Mesothelial cell of epicardium (in vitro differentiated cells): ENCODE results near the gene PDLIM1. TPM values are rescaled to one million over a fixed set of nuclear protein-coding genes. Genes with fewer than 3 reads are reported as not detected.
"Not testable (repeated sequence)": the region's sequence is repeated elsewhere in the genome, so short reads cannot be mapped to it uniquely, and the experiment has no call there.

Experiments used
- DNase-seq, 2 experiments: peaks; one replicate each; pipeline ENCODE4 v3.0.0; 2021; ENCODE audit warnings: low spot score in 2 of 2; ENCODE audit not compliant: unreplicated experiment in 2 of 2
- H3K27ac Mint-ChIP-seq: 2 replicates; pipeline ENCODE4 v1.8.0; 2021; ENCODE audit warnings: mixed read lengths
- H3K27me3 Mint-ChIP-seq: 2 replicates; pipeline ENCODE4 v1.8.0; 2021; ENCODE audit warnings: low read depth, mixed read lengths
- H3K36me3 Mint-ChIP-seq: 2 replicates; pipeline ENCODE4 v1.8.0; 2021; ENCODE audit warnings: mixed read lengths
- H3K4me1 Mint-ChIP-seq: 2 replicates; pipeline ENCODE4 v1.8.0; 2021; ENCODE audit warnings: mixed read lengths
- H3K4me3 Mint-ChIP-seq: 2 replicates; pipeline ENCODE4 v1.8.0; 2021; ENCODE audit warnings: mild to moderate bottlenecking, moderate library complexity, mixed read lengths
- H3K9me3 Mint-ChIP-seq: 2 replicates; pipeline ENCODE4 v1.8.0; 2021; ENCODE audit warnings: mixed read lengths
- CTCF ChIP-seq: fragments of 200-600 bp; sonication (generic); IDR thresholded peaks from one replicate; pipeline ENCODE4 v1.5.0; 2021; ENCODE audit warnings: antibody characterized with exemption; ENCODE audit not compliant: unreplicated experiment
- total RNA-seq: library from RNA; stranded (reverse); gene quantifications from 3 replicates; pipeline ENCODE4 v1.2.1, GENCODE V29; 2021

PDLIM1 gene
- total RNA-seq, 1 donor from 2014 or later, result 121 TPM

DNA sequence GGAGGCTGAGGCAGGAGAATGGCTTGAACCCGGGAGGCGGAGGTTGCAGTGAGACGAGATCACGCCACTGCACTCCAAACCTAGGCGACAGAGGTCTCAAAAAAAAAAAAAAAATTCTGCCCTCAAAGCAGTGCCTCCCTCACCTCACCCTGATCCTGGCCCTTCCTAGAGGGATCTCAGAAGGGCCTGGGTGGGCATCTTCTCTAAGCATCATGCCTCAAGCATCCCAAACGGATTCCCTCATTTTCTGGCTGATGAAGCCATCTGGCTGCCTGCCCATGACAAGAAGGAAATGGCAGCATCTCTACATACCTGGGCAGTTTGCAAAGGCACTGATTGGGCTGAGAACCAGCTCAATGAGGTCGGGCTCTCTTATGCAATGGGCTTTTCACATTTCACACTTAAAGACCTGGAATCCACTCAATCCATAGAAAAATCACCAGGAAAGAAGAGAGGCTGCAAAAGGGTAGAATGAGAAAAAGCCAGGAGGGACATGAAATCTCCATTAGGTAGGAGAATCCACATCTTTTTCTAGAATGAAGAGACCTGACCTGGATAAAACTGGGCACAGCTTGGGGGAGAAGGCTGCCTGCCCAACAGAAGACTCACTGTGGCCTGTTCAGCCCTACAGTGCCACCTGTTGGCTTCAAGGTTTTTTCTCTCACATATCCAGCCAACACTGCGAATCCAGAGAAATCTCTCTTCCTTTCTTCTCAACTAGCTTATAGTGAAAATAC, 48.1 kb downstream of the PDLIM1 start:
- Mint-ChIP-seq H3K27ac (no peak overlapping the region), H3K36me3 (peaks cover 28% of the 10 kb centered on the region), H3K4me1 (peaks cover 12% of the 10 kb centered on the region), H3K9me3 (no peaks in the 10 kb centered on the region), H3K4me3 (no peak overlapping the region), H3K27me3 (no peaks in the 10 kb centered on the region)
- peak; percentile 29 for TF ChIP-seq CTCF
- DNase-seq, result no peak

DNA sequence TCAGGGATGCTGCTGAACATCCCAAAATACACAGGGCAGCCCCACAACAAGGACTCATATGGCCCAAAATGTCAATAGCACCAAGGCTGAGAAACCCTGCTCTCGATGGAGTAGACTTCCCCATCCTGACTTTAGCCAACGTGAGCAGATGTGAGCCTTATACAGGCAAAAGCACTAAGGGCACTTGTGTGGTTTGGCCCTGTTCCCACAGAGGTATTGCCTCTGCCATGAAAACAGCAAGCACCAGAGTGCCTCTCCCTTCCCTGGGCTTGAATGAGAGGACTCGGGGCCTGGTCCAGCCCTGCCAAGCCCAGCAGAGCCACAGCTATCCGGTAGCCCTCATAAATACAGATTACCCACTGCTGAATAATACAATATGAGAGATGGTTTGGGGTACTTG, 49.3 kb downstream of the PDLIM1 start:
- H3K27ac Mint-ChIP-seq, result no peak overlapping the region
- no peak overlapping the region for H3K4me3 Mint-ChIP-seq
- no peaks in the 10 kb centered on the region for H3K9me3 Mint-ChIP-seq
- peaks cover under 1% of the 10 kb centered on the region for H3K4me1 Mint-ChIP-seq
- peaks cover 31% of the 10 kb centered on the region for H3K36me3 Mint-ChIP-seq
- no peak for TF ChIP-seq CTCF
- no peak for DNase-seq
- no peaks in the 10 kb centered on the region for H3K27me3 Mint-ChIP-seq

- no peak for DNase-seq
- H3K27ac Mint-ChIP-seq, result no peak overlapping the region
- no peaks in the 10 kb centered on the region for H3K9me3 Mint-ChIP-seq
- no peak for TF ChIP-seq CTCF
- peaks cover 31% of the 10 kb centered on the region for H3K36me3 Mint-ChIP-seq
- H3K4me3 Mint-ChIP-seq, result no peak overlapping the region
- H3K27me3 Mint-ChIP-seq, result no peaks in the 10 kb centered on the region
- no peaks in the 10 kb centered on the region for H3K4me1 Mint-ChIP-seq
Measured at GRCh38 chr10:95240811-95241210, 50.0 kb downstream of the PDLIM1 start.

DNA sequence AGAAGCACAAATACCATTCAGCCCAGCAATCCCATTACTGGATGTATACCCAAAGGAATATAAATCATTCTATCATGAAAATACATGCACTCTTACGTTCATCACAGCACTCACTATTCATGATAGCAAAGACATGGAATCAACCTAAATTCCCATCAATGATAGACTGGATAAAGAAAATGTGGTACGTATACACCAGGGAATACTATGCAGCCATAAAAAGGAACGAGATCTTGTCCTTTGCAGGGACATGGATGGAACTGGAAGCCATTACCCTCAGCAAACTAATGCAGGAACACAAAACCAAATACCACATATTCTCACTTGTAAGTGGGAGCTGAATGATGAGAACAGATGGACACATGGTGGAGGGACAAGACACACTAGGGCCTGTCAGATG, 50.7 kb downstream of the PDLIM1 start:
- not testable (repeated sequence) for H3K27me3 Mint-ChIP-seq, H3K27ac Mint-ChIP-seq, H3K4me3 Mint-ChIP-seq, DNase-seq, H3K4me1 Mint-ChIP-seq, H3K9me3 Mint-ChIP-seq
- peaks cover 31% of the 10 kb centered on the region for H3K36me3 Mint-ChIP-seq

- Mint-ChIP-seq H3K4me1 (no peaks in the 10 kb centered on the region), H3K4me3 (no peak overlapping the region), H3K36me3 (peaks cover 35% of the 10 kb centered on the region), H3K9me3 (no peaks in the 10 kb centered on the region), H3K27ac (peak overlapping the region; percentile 34), H3K27me3 (no peaks in the 10 kb centered on the region)
- no peak for DNase-seq
- TF ChIP-seq CTCF, result no peak
Measured at GRCh38 chr10:95237376-95238170, 53.2 kb downstream of the PDLIM1 start.
